Nephron (organoid): ENCODE results near the gene PKP2.

Source experiments
- H3K27ac Mint-ChIP-seq, 3 experiments: 2 replicates each; pipeline ENCODE4 v1.8.0; 2020; ENCODE audit warnings: mixed read lengths in 3 of 3, mild to moderate bottlenecking in 2 of 3, moderate library complexity in 1 of 3
- H3K27me3 Mint-ChIP-seq: 2 replicates; pipeline ENCODE4 v1.8.0; 2021; ENCODE audit warnings: low read depth, mild to moderate bottlenecking, moderate library complexity, mixed read lengths
- H3K36me3 Mint-ChIP-seq: 2 replicates; pipeline ENCODE4 v1.8.0; 2020; ENCODE audit warnings: low read depth, mixed read lengths
- H3K4me1 Mint-ChIP-seq: 2 replicates; pipeline ENCODE4 v1.8.0; 2020; ENCODE audit warnings: mixed read lengths
- H3K4me3 Mint-ChIP-seq, 3 experiments: 2 replicates each; pipeline ENCODE4 v1.8.0; 2020; ENCODE audit warnings: mild to moderate bottlenecking in 3 of 3, mixed read lengths in 3 of 3, moderate library complexity in 2 of 3
- H3K9me3 Mint-ChIP-seq: 2 replicates; pipeline ENCODE4 v1.8.0; 2020; ENCODE audit warnings: mixed read lengths
- TF ChIP-seq, protein P1 (sequence below), 3 experiments: fragments of 200-600 bp; sonication (generic); IDR thresholded peaks; one replicate each; pipeline ENCODE4 v1.5.0; 2021; ENCODE audit warnings: antibody characterized with exemption in 3 of 3; ENCODE audit not compliant: unreplicated experiment in 3 of 3

The PKP2 gene

DNA sequence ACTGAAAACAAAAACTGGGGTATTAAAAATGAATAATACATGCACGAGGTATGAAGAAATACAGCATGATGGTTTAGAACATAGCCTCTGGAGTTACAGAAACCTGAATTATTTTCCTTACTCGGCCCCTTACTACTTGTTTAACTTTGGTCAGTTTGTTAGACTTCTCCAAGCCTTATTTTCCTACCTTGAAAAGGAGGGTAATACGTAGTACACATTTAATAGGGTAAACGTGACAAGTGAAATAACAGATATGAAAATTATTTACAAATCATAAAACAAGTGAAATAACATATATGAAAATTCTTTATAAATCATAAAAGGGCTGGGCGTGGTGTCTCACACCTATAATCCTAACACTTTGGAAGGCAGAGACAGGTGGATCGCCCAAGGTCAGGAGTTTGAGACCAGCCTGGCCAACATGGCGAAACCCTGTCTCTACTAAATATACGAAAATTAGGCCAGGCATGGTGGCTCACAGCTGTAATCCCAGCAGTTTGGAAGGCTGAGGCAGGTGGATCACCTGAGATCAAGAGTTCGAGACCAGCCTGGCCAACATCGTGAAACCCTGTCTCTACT is 11.4 kb upstream of the PKP2 start:
- Mint-ChIP-seq H3K27me3 (peaks cover 19% of the 10 kb centered on the region), H3K4me3 (no peak overlapping the region), H3K27ac (no peak overlapping the region), H3K9me3 (no peaks in the 10 kb centered on the region), H3K4me1 (no peaks in the 10 kb centered on the region), H3K36me3 (no peaks in the 10 kb centered on the region)
- TF ChIP-seq, protein P1, sequence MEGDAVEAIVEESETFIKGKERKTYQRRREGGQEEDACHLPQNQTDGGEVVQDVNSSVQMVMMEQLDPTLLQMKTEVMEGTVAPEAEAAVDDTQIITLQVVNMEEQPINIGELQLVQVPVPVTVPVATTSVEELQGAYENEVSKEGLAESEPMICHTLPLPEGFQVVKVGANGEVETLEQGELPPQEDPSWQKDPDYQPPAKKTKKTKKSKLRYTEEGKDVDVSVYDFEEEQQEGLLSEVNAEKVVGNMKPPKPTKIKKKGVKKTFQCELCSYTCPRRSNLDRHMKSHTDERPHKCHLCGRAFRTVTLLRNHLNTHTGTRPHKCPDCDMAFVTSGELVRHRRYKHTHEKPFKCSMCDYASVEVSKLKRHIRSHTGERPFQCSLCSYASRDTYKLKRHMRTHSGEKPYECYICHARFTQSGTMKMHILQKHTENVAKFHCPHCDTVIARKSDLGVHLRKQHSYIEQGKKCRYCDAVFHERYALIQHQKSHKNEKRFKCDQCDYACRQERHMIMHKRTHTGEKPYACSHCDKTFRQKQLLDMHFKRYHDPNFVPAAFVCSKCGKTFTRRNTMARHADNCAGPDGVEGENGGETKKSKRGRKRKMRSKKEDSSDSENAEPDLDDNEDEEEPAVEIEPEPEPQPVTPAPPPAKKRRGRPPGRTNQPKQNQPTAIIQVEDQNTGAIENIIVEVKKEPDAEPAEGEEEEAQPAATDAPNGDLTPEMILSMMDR (IDR thresholded peaks at IDR 0.05; ENCODE audit: unreplicated experiment in 3 of 3) = no peak

DNA sequence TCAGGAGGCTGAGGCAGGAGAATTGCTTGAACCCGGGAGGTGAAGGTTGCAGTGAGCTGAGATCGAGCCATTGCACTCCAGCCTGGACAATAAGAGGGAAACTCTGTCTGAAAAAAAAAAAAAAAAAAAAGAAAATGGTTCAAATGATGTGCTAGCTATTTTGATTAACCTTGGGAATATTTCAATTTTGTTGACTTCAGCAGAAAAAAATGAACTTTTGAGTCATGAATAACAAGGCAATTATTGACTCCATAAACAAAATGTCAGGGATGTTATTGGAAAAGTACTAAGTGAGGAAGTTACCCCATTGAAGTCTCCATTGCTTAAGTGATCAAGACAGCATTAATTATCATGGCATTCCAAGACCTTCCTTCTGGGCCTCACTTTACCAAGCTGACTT is 10.6 kb upstream of the PKP2 start:
- TF ChIP-seq, protein P1 (IDR thresholded peaks at IDR 0.05; ENCODE audit: unreplicated experiment in 3 of 3) = no peak
- H3K9me3 Mint-ChIP-seq = no peaks in the 10 kb centered on the region
- H3K36me3 Mint-ChIP-seq = no peaks in the 10 kb centered on the region
- no peak overlapping the region for H3K27ac Mint-ChIP-seq
- H3K4me1 Mint-ChIP-seq = no peaks in the 10 kb centered on the region
- H3K27me3 Mint-ChIP-seq = peaks cover 17% of the 10 kb centered on the region
- H3K4me3 Mint-ChIP-seq = no peak overlapping the region

DNA sequence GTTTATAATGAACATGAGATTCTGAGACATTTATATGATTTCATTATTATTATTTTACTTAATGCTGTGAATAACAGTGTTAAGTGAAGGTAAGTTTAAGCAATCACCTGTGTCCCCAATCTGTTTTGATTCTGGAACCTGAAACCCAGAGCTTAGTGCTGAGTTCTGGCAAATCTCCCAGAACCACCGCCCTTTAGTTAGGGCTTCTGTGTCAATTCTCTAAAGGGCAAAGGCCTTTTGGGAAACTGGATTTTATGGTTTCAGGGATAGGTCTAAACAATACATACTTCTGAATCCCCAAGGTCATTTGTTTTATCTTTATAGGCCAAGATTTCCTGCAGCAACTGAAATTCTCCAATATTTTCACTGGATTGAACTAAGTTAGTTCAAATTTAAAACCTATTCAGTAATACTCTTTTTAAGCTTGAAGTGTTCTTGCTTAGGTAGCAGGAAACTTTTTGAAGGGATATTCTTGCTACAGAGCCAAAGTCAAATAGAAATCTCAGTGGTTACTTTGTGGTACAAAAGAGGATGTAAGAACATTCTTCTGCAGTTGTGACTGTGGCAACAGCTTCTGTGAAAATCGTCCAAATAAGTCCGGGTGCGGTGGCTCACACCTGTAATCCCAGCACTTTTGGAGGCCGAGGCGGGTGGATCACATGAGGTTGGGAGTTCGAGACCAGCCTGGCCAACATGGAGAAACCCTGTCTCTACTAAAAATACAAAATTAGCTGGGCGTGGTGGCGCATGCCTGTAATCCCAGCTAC is 10.0 kb upstream of the PKP2 start:
- peaks cover 15% of the 10 kb centered on the region for H3K27me3 Mint-ChIP-seq
- no peak overlapping the region for H3K27ac Mint-ChIP-seq
- H3K4me3 Mint-ChIP-seq = no peak overlapping the region
- TF ChIP-seq, protein P1 (IDR thresholded peaks at IDR 0.05; ENCODE audit: unreplicated experiment in 3 of 3) = no peak
- H3K9me3 Mint-ChIP-seq = no peaks in the 10 kb centered on the region
- no peaks in the 10 kb centered on the region for H3K4me1 Mint-ChIP-seq
- H3K36me3 Mint-ChIP-seq = no peaks in the 10 kb centered on the region

GRCh38 chr12:32903763-32904162 is 7.2 kb upstream of the PKP2 start:
- Mint-ChIP-seq H3K27ac (no peak overlapping the region), H3K4me1 (no peaks in the 10 kb centered on the region), H3K9me3 (no peaks in the 10 kb centered on the region), H3K4me3 (no peak overlapping the region), H3K36me3 (no peaks in the 10 kb centered on the region), H3K27me3 (peaks cover 13% of the 10 kb centered on the region)
- TF ChIP-seq, protein P1 (IDR thresholded peaks at IDR 0.05; ENCODE audit: unreplicated experiment in 3 of 3) = no peak

GRCh38 chr12:32903318-32903717 is 6.7 kb upstream of the PKP2 start:
- peaks cover 16% of the 10 kb centered on the region for H3K27me3 Mint-ChIP-seq
- TF ChIP-seq, protein P1 (IDR thresholded peaks at IDR 0.05; ENCODE audit: unreplicated experiment in 3 of 3) = no peak
- no peak overlapping the region for H3K27ac Mint-ChIP-seq
- H3K4me1 Mint-ChIP-seq = no peaks in the 10 kb centered on the region
- H3K36me3 Mint-ChIP-seq = no peaks in the 10 kb centered on the region
- no peaks in the 10 kb centered on the region for H3K9me3 Mint-ChIP-seq
- H3K4me3 Mint-ChIP-seq = no peak overlapping the region
